ENCODE measurements around the gene PLPPR3. TPM values are rescaled to one million over a fixed set of nuclear protein-coding genes. Genes with fewer than 3 reads are reported as not detected.

The PLPPR3 gene
- total RNA-seq, 2 donors from 2014 or later: not detected

DNA sequence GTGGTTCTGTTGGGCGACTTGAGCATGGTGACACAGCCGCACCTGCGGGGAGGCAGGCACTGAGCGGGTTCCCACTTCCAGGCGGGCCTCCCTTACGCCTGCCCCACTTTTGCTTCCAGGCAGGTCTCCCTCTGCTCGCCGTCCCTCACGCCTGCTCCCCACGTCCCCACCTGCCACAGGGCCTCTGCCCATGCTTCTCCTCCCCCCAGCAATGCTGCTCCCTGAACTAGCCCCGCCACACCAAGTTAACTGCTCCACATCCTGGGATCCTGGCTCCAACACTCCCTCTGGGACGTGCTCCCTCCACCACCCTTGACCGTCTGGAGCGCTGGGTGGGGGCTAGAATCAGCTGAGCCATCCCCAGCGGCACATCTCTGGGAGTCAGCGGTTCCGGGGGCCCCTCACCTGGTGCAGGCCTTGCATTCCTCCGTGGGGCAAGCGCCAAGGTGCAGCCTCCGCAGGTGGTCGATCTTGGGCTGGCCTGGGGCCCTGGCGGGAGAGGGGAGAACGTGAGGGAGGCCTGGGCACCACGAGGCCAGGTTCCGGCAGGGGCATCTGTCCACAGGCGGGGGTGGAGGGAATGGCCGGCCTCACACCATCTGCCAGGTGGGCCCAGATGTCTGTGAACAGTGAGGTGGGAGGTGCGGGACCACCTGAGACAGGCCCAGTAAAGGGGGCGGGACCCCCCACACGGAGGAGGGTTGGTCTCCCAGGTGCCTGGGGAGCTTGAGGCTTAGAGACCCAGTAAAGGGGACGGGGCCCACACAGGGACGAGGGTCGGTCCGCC lies 46.9 kb upstream of the PLPPR3 start:
- Histone ChIP-seq H3K9me3 (no peaks in the 10 kb centered on the region), H3K4me3 (no peak overlapping the region), H3K4me1 (ENCODE audit: control insufficient read depth in 1 of 2, low read depth in 2 of 2) (peaks cover 7 to 15% of the 10 kb centered on the region in 2 donors), H3K36me3 (peaks cover 15% of the 10 kb centered on the region), H3K27me3 (replicated peaks; ENCODE audit: insufficient read depth) (no peaks in the 10 kb centered on the region), H3K27ac (peak overlapping the region; percentile 66 to 81)
- ATAC-seq (ENCODE audit: insufficient number of reproducible peaks, low FRiP score, low read depth) (no peak), DNase-seq (ENCODE audit: low spot score) (no peak)
- TF ChIP-seq, protein P1, sequence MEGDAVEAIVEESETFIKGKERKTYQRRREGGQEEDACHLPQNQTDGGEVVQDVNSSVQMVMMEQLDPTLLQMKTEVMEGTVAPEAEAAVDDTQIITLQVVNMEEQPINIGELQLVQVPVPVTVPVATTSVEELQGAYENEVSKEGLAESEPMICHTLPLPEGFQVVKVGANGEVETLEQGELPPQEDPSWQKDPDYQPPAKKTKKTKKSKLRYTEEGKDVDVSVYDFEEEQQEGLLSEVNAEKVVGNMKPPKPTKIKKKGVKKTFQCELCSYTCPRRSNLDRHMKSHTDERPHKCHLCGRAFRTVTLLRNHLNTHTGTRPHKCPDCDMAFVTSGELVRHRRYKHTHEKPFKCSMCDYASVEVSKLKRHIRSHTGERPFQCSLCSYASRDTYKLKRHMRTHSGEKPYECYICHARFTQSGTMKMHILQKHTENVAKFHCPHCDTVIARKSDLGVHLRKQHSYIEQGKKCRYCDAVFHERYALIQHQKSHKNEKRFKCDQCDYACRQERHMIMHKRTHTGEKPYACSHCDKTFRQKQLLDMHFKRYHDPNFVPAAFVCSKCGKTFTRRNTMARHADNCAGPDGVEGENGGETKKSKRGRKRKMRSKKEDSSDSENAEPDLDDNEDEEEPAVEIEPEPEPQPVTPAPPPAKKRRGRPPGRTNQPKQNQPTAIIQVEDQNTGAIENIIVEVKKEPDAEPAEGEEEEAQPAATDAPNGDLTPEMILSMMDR (IDR thresholded peaks at IDR 0.05): no peak

DNA sequence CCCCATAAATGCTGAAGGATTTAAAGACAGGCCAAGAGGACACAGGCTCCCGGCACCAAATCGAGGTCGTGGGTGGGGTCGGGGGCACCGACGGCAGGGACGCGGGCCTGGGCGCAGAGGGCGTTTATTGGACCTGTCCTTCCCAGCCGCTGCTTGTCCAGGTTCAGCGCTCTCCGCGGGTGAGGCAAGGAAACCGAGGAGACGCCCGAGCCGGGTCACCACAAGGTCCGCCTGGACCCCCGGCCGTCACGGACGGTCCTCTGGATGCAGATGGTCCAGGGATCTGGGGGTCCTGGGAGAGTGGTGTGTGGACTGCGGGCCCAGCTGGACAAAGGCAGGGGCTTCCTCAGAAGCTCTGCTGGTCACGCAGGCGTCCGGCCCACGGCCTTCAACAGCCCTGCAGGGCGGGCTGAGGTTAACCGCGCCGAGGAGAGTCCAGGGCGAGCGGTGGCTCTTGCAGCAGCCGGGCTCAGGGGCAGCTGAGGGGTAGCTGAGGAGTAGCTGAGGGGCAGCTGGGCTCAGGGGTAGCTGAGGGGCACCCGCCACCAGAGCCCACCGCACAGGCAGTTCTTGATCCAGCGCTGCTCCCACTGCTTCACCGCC lies 46.2 kb upstream of the PLPPR3 start:
- Histone ChIP-seq H3K27me3 (replicated peaks; ENCODE audit: insufficient read depth) (no peaks in the 10 kb centered on the region), H3K9me3 (no peaks in the 10 kb centered on the region), H3K27ac (no peak overlapping the region), H3K4me3 (no peak overlapping the region), H3K36me3 (peaks cover 15% of the 10 kb centered on the region), H3K4me1 (ENCODE audit: control insufficient read depth in 1 of 2, low read depth in 2 of 2) (peaks cover 7 to 22% of the 10 kb centered on the region in 2 donors)
- ATAC-seq (ENCODE audit: insufficient number of reproducible peaks, low FRiP score, low read depth) (no peak), DNase-seq (ENCODE audit: low spot score) (no peak)
- TF ChIP-seq, protein P1 (IDR thresholded peaks at IDR 0.05): no peak

DNA sequence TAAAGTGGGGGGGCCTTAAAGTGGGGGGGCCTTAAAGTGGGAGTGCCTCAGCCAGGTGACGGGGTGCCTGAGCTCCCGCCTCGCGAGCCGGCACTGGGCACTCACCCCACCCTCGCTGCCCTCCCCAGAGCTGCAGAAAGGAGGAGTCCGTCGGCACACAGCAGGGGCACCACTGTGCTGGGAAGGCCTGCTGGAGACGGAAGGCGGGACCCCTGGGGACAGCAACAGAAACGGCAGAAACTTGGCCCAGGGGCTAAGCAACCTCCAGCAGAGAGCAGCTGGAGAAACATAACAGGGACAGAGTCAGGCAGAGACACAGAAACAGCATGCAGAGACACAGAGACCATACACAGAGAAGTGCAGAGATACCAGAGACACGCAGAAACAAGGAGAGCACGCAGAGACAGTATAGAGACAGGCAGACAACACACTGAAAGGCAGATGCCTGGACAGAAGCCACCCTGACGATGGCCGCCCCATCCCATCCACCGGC lies 45.6 kb upstream of the PLPPR3 start:
- Histone ChIP-seq H3K36me3 (peaks cover 15% of the 10 kb centered on the region), H3K4me3 (no peak overlapping the region), H3K27me3 (replicated peaks; ENCODE audit: insufficient read depth) (no peaks in the 10 kb centered on the region), H3K9me3 (no peaks in the 10 kb centered on the region), H3K27ac (no peak overlapping the region), H3K4me1 (ENCODE audit: control insufficient read depth in 1 of 2, low read depth in 2 of 2) (peaks cover 7 to 24% of the 10 kb centered on the region in 2 donors)
- TF ChIP-seq, protein P1 (IDR thresholded peaks at IDR 0.05): no peak
- DNase-seq (ENCODE audit: low spot score): no peak
- ATAC-seq (ENCODE audit: insufficient number of reproducible peaks, low FRiP score, low read depth): no peak

DNA sequence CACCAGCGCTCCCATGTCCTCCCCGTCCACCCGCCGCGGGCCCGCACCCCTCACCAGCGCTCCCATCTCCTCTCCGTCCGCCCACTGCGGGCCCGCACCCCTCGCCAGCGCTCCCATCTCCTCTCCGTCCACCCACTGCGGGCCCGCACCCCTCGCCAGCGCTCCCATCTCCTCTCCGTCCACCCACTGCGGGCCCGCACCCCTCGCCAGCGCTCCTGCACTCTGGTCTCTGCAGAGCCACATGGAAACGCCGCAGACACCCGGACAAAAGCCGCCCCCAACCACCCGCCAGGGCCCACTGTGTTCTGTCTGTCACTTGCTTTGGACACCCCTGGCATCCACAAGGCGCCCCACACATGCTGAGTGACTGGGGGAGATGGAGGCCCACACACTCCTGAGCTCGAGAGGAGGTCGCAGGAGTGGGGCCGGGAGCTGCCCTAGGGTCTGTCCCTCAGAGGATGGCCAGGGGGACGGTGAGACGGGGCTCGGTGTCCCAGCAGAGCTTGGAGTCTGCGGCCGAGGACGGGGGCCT lies 45.1 kb upstream of the PLPPR3 start:
- no peak for DNase-seq (ENCODE audit: low spot score)
- Histone ChIP-seq H3K36me3 (peaks cover 15% of the 10 kb centered on the region), H3K4me1 (ENCODE audit: control insufficient read depth in 1 of 2, low read depth in 2 of 2) (peaks cover 7 to 24% of the 10 kb centered on the region in 2 donors)

DNA sequence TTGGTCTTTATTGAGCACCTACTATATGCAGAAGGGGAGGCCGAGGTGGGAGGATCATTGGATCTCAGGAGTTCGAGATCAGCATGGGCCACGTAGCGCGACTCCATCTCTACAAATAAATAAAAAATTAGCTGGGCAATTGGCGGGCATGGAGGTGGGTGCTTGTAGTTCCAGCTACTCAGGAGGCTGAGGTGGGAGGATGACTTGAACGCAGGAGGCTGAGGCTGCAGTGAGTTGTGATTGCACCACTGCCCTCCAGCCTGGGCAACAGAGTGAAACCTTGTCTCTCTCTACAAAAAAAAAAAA lies 41.5 kb upstream of the PLPPR3 start:
- ATAC-seq (ENCODE audit: insufficient number of reproducible peaks, low FRiP score, low read depth): no peak
- Histone ChIP-seq H3K36me3 (peaks cover 7% of the 10 kb centered on the region), H3K4me1 (ENCODE audit: control insufficient read depth in 1 of 2, low read depth in 2 of 2) (peaks cover 0 to 11% of the 10 kb centered on the region in 2 donors), H3K27me3 (replicated peaks; ENCODE audit: insufficient read depth) (peaks cover 7% of the 10 kb centered on the region), H3K4me3 (peak overlapping the region; percentile 25), H3K27ac (no peak overlapping the region), H3K9me3 (no peaks in the 10 kb centered on the region)
- TF ChIP-seq, protein P1 (IDR thresholded peaks at IDR 0.05): no peak
- no peak for DNase-seq (ENCODE audit: low spot score)

More for the DNA sequence above, 45.1 kb upstream of the PLPPR3 start:
- Histone ChIP-seq H3K27ac (no peak overlapping the region), H3K4me3 (no peak overlapping the region), H3K9me3 (no peaks in the 10 kb centered on the region), H3K27me3 (replicated peaks; ENCODE audit: insufficient read depth) (no peaks in the 10 kb centered on the region)
- ATAC-seq (ENCODE audit: insufficient number of reproducible peaks, low FRiP score, low read depth): no peak
- TF ChIP-seq, protein P1 (IDR thresholded peaks at IDR 0.05): no peak

Data from thoracic aorta (tissue), 2 donors.